ENCODE measurements around the gene CLTC. TPM values are rescaled to one million over a fixed set of nuclear protein-coding genes. Genes with fewer than 3 reads are reported as not detected.

The CLTC gene
- total RNA-seq, 1 experiment from 2014 or later: 206 TPM

DNA sequence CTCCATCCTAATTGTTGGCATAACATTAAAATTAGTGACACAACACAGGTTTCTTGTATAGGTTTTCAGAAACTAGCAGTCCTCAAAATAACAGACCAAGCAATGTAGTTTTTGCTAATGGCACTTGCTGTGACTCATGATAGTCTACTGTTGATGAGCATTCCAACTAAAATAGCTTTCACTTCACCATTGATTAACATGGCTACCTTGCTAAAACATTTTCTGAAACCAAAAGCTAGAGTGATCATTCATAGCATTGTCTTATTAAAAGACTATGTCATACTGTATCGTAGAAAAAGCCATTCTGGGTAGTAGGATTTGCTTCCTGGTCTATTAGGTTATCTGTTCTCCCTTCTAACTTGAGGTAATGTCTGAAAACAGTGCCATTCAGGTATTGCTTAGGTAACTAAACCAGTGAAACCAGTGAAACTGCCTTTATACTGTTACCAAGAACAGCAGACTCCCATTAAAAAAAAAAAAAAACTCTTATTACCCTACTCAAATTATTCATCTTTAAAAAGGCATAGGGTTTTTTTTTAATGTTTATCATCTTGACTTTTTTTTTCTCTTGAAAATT lies 2.5 kb upstream of the CLTC start:
- peaks cover 4% of the 10 kb centered on the region; the same call in 1 of the 2 replicates for H3K36me3 ChIP-seq (ENCODE audit: low read depth)
- TF ChIP-seq, protein P1, sequence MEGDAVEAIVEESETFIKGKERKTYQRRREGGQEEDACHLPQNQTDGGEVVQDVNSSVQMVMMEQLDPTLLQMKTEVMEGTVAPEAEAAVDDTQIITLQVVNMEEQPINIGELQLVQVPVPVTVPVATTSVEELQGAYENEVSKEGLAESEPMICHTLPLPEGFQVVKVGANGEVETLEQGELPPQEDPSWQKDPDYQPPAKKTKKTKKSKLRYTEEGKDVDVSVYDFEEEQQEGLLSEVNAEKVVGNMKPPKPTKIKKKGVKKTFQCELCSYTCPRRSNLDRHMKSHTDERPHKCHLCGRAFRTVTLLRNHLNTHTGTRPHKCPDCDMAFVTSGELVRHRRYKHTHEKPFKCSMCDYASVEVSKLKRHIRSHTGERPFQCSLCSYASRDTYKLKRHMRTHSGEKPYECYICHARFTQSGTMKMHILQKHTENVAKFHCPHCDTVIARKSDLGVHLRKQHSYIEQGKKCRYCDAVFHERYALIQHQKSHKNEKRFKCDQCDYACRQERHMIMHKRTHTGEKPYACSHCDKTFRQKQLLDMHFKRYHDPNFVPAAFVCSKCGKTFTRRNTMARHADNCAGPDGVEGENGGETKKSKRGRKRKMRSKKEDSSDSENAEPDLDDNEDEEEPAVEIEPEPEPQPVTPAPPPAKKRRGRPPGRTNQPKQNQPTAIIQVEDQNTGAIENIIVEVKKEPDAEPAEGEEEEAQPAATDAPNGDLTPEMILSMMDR (conservative IDR thresholded peaks at IDR 0.05): no peak
- TF ChIP-seq EZH2 (IDR thresholded peaks at IDR 0.05; ENCODE audit: low read depth): no peak
- H3K4me3 ChIP-seq: peak overlapping the region; percentile 76; the same call in 1 of the 2 replicates
- POLR2A ChIA-PET (ENCODE audit: unreplicated experiment): interaction anchor here (0.6 kb wide), 2 partner anchors 315 to 401 kb away, joined by 5 to 14 read pairs; no protein-coding TSS in a partner anchor
- peak overlapping the region; percentile 91 for H3K27ac ChIP-seq
- peaks cover 34% of the 10 kb centered on the region for H3K4me1 ChIP-seq (replicated peaks; ENCODE audit: insufficient read depth)
- peaks cover 15% of the 10 kb centered on the region; the same call in 1 of the 2 replicates for H3F3A ChIP-seq (ENCODE audit: insufficient read depth, low read depth)
- H3K27me3 ChIP-seq (ENCODE audit: insufficient read depth, low read depth): no peaks in the 10 kb centered on the region
- H3K4me2 ChIP-seq: peak overlapping the region; percentile 80
- peaks cover 41% of the 10 kb centered on the region for H3K79me2 ChIP-seq (ENCODE audit: low read depth)
- intact Hi-C loops (cut with micrococcal nuclease; ENCODE audit: unreplicated experiment): no loop called here
- H3K9me3 ChIP-seq (ENCODE audit: insufficient read depth, low read depth): no peaks in the 10 kb centered on the region
- DNase-seq: peak in 1 of 2 experiments; percentile 87
- BruUV-seq (replicated peaks): no TSS peak
- peaks cover 16% of the 10 kb centered on the region for H4K20me1 ChIP-seq (ENCODE audit: insufficient read depth)
- no peak overlapping the region for H2AFZ ChIP-seq
- no peaks in the 10 kb centered on the region for H3K9me2 ChIP-seq (ENCODE audit: insufficient read depth)
- CTCF ChIA-PET: no interaction called here

DNA sequence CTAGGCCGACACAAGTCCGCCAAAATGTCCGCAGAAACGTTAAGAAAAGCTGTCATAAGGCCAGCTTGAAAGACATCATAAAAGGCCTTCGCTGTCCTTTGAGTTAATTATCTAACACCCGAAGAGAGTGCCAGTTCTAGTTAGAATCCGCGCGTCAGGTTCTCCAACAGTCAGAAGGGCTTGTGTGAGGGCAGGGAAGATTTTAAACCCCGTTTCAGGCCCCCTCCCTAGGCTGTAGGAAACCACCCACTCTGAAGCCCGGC lies 729 bp upstream of the CLTC start:
- peak overlapping the region; percentile 75 for H2AFZ ChIP-seq

DNA sequence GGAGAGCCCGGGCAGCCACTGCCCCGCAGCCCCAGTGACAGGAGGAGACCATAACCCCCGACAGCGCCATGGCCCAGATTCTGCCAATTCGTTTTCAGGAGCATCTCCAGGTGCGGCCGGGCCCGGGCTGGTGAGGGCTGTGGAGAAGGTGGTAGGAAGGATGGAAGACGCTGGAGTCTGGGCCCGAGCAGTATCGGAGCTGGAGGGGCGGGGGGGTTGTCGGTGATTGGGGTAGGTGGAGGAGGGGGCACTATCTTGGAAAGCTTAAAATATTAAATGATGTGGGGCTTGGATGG lies 317 bp downstream of the CLTC start:
- peaks cover 58% of the 10 kb centered on the region for H3K4me1 ChIP-seq (replicated peaks; ENCODE audit: insufficient read depth)
- H3K4me2 ChIP-seq: peak overlapping the region; percentile 80
- intact Hi-C loops (cut with micrococcal nuclease; ENCODE audit: unreplicated experiment): no loop called here
- H3K27ac ChIP-seq: peak overlapping the region; percentile 91
- no peaks in the 10 kb centered on the region for H3K9me2 ChIP-seq (ENCODE audit: insufficient read depth)
- no peaks in the 10 kb centered on the region for H3K9me3 ChIP-seq (ENCODE audit: insufficient read depth, low read depth)
- H3K79me2 ChIP-seq (ENCODE audit: low read depth): peaks cover 68% of the 10 kb centered on the region
- H3F3A ChIP-seq (ENCODE audit: insufficient read depth, low read depth): peaks cover 15% of the 10 kb centered on the region; the same call in 1 of the 2 replicates
- H2AFZ ChIP-seq: peak overlapping the region; percentile 75
- ChIA-PET CTCF (interaction anchor here (0.6 kb wide), 1 partner anchor 41 kb away, joined by 5 read pairs; no protein-coding TSS in a partner anchor), POLR2A (ENCODE audit: unreplicated experiment) (interaction anchor here (0.5 to 0.7 kb wide), 3 partner anchors 50 to 135 kb away, joined by 3 read pairs; partner anchors contain the start of genes PTRH2 and VMP1)
- no peak for DNase-seq
- no peaks in the 10 kb centered on the region for H3K27me3 ChIP-seq (ENCODE audit: insufficient read depth, low read depth)
- H3K4me3 ChIP-seq: peak overlapping the region; percentile 76
- no TSS peak for BruUV-seq (replicated peaks)
- H3K36me3 ChIP-seq (ENCODE audit: low read depth): peaks cover 22% of the 10 kb centered on the region; the same call in 1 of the 2 replicates
- peaks cover 42% of the 10 kb centered on the region for H4K20me1 ChIP-seq (ENCODE audit: insufficient read depth)
- no peak for TF ChIP-seq EZH2 (IDR thresholded peaks at IDR 0.05; ENCODE audit: low read depth)
- TF ChIP-seq, protein P1 (conservative IDR thresholded peaks at IDR 0.05): no peak

More for the DNA sequence above, 729 bp upstream of the CLTC start:
- Histone ChIP-seq H4K20me1 (ENCODE audit: insufficient read depth) (peaks cover 34% of the 10 kb centered on the region), H3K27ac (peak overlapping the region; percentile 91), H3K9me3 (ENCODE audit: insufficient read depth, low read depth) (no peaks in the 10 kb centered on the region), H3K4me1 (replicated peaks; ENCODE audit: insufficient read depth) (peaks cover 51% of the 10 kb centered on the region), H3K9me2 (ENCODE audit: insufficient read depth) (no peaks in the 10 kb centered on the region), H3K36me3 (ENCODE audit: low read depth) (peaks cover 19% of the 10 kb centered on the region; the same call in 1 of the 2 replicates), H3K79me2 (ENCODE audit: low read depth) (peaks cover 58% of the 10 kb centered on the region), H3K27me3 (ENCODE audit: insufficient read depth, low read depth) (no peaks in the 10 kb centered on the region), H3K4me2 (peak overlapping the region; percentile 80), H3F3A (ENCODE audit: insufficient read depth, low read depth) (peaks cover 15% of the 10 kb centered on the region; the same call in 1 of the 2 replicates), H3K4me3 (peak overlapping the region; percentile 76)
- intact Hi-C loops (cut with micrococcal nuclease; ENCODE audit: unreplicated experiment): loop anchor here (2.0 kb wide), 2 partner anchors 24 to 464 kb away; partner anchors contain the start of genes PRR11 and SKA2
- no TSS peak for BruUV-seq (replicated peaks)
- POLR2A ChIA-PET (ENCODE audit: unreplicated experiment): interaction anchor here (0.6 to 0.8 kb wide), 7 partner anchors 16 to 1676 kb away, joined by 4 to 31 read pairs (median 6); no protein-coding TSS in a partner anchor
- DNase-seq: no peak
- TF ChIP-seq, protein P1 (conservative IDR thresholded peaks at IDR 0.05): no peak
- TF ChIP-seq EZH2 (IDR thresholded peaks at IDR 0.05; ENCODE audit: low read depth): no peak
- CTCF ChIA-PET: interaction anchor here (0.6 kb wide), 1 partner anchor 831 kb away, joined by 3 read pairs; no protein-coding TSS in a partner anchor
